ENCODE measurements around the gene TXNL4B.

TXNL4B gene

GRCh38 chr16:72112906-72113615, 19.6 kb upstream of the TXNL4B start:
- FAIRE-seq (peak; percentile 85), DNase-seq (ENCODE audit: insufficient read length, low spot score) (no peak)

- FAIRE-seq = no peak
- no peak for DNase-seq (ENCODE audit: insufficient read length, low spot score)
Observed at GRCh38 chr16:72112452-72112792, 19.0 kb upstream of the TXNL4B start.

- DNase-seq (ENCODE audit: insufficient read length, low spot score) (no peak), FAIRE-seq (peak; percentile 92)
Observed at GRCh38 chr16:72111657-72112451, 18.4 kb upstream of the TXNL4B start.

- DNase-seq (ENCODE audit: insufficient read length, low spot score) = no peak
- peak; percentile 67 for FAIRE-seq
Observed at GRCh38 chr16:72110662-72111615, 17.5 kb upstream of the TXNL4B start.

- FAIRE-seq = peak; percentile 59
Observed at GRCh38 chr16:72109966-72110530, 16.6 kb upstream of the TXNL4B start.

GRCh38 chr16:72109300-72109699, 15.9 kb upstream of the TXNL4B start:
- no peak for FAIRE-seq
- no peak for DNase-seq (ENCODE audit: insufficient read length, low spot score)

More at GRCh38 chr16:72109966-72110530, 16.6 kb upstream of the TXNL4B start:
- no peak for DNase-seq (ENCODE audit: insufficient read length, low spot score)

- DNase-seq (ENCODE audit: insufficient read length, low spot score) = no peak
- FAIRE-seq = peak; percentile 93
Observed at GRCh38 chr16:72108353-72109102, 15.1 kb upstream of the TXNL4B start.

- FAIRE-seq = peak; percentile 48
Observed at GRCh38 chr16:72107371-72107770, 14.0 kb upstream of the TXNL4B start.

GRCh38 chr16:72105978-72106377, 12.6 kb upstream of the TXNL4B start:
- FAIRE-seq (no peak), DNase-seq (ENCODE audit: insufficient read length, low spot score) (no peak)

More at GRCh38 chr16:72107371-72107770, 14.0 kb upstream of the TXNL4B start:
- DNase-seq (ENCODE audit: insufficient read length, low spot score) = no peak

- DNase-seq (ENCODE audit: insufficient read length, low spot score) (no peak), FAIRE-seq (peak; percentile 70)
Observed at GRCh38 chr16:72104905-72105304, 11.5 kb upstream of the TXNL4B start.

GRCh38 chr16:72101195-72101594, 7.8 kb upstream of the TXNL4B start:
- DNase-seq (ENCODE audit: insufficient read length, low spot score) = no peak
- FAIRE-seq = no peak

- FAIRE-seq (peak; percentile 97), DNase-seq (ENCODE audit: insufficient read length, low spot score) (peak; percentile 81)
Observed at GRCh38 chr16:72099377-72099818, 6.0 kb upstream of the TXNL4B start.

- FAIRE-seq (no peak), DNase-seq (ENCODE audit: insufficient read length, low spot score) (no peak)
Observed at GRCh38 chr16:72098936-72099335, 5.5 kb upstream of the TXNL4B start.

- DNase-seq (ENCODE audit: insufficient read length, low spot score) (no peak), FAIRE-seq (no peak)
Observed at GRCh38 chr16:72094266-72094610, 818 bp upstream of the TXNL4B start.

GRCh38 chr16:72092832-72093447, 480 bp downstream of the TXNL4B start:
- no peak for FAIRE-seq
- peak; percentile 63 for DNase-seq (ENCODE audit: insufficient read length, low spot score)

GRCh38 chr16:72091217-72091616, 2.2 kb downstream of the TXNL4B start:
- FAIRE-seq (no peak), DNase-seq (ENCODE audit: insufficient read length, low spot score) (no peak)

- DNase-seq (ENCODE audit: insufficient read length, low spot score) (no peak), FAIRE-seq (no peak)
Observed at GRCh38 chr16:72085002-72085401, 8.4 kb downstream of the TXNL4B start.

- FAIRE-seq (no peak), DNase-seq (ENCODE audit: insufficient read length, low spot score) (no peak)
Observed at GRCh38 chr16:72084445-72084844, 9.0 kb downstream of the TXNL4B start.

GRCh38 chr16:72083778-72084404, 9.5 kb downstream of the TXNL4B start:
- no peak for DNase-seq (ENCODE audit: insufficient read length, low spot score)
- FAIRE-seq = no peak
